Adrenal gland (tissue), 5 donors: ENCODE data around the gene ACER2.

Experiments used
- POLR2A ChIP-seq, 2 donors: fragments of 450-650 bp; IDR thresholded peaks; one replicate each; pipeline ENCODE4 v1.6.1; 2017; ENCODE audit warnings: antibody characterized with exemption in 2 of 2, mild to moderate bottlenecking in 2 of 2, moderate library complexity in 1 of 2
- TF ChIP-seq, protein P1 (sequence below), 6 experiments: fragments of 450-650 bp in 4 of 6; fragments of 200-600 bp in 2 of 6; sonication (generic) in 1 of 6; IDR thresholded peaks; 1 replicate in 5 of 6; 2 replicates in 1 of 6; pipeline versions ENCODE4 v1.5.1 to v1.8.0; 2016 to 2021; ENCODE audit warnings: antibody characterized with exemption in 6 of 6, mild to moderate bottlenecking in 2 of 6, moderate library complexity in 1 of 6
- donor health status: DM: no; HTN: no; CAD: no.

DNA sequence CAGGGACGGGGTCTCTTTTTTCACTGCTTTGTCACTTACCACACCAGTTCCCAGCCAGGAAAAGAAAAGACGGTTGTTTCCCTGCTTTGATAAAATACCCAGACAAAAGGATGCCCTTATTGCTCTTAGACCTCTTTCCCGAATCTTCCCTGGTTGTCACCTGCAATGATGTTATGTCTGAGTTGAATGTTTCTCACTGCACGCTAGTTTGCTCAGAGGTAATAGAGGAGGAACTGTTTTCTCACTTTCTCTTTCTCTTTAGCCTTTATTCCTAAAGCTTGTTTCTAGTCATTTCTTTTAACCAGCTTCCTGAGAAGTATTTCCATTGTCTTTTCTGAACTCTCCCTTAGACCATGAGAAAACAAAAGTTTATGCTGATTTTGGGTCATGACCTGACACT is 32.9 kb downstream of the ACER2 start:
- no peak for TF ChIP-seq POLR2A (IDR thresholded peaks at IDR 0.05)
- TF ChIP-seq, protein P1, sequence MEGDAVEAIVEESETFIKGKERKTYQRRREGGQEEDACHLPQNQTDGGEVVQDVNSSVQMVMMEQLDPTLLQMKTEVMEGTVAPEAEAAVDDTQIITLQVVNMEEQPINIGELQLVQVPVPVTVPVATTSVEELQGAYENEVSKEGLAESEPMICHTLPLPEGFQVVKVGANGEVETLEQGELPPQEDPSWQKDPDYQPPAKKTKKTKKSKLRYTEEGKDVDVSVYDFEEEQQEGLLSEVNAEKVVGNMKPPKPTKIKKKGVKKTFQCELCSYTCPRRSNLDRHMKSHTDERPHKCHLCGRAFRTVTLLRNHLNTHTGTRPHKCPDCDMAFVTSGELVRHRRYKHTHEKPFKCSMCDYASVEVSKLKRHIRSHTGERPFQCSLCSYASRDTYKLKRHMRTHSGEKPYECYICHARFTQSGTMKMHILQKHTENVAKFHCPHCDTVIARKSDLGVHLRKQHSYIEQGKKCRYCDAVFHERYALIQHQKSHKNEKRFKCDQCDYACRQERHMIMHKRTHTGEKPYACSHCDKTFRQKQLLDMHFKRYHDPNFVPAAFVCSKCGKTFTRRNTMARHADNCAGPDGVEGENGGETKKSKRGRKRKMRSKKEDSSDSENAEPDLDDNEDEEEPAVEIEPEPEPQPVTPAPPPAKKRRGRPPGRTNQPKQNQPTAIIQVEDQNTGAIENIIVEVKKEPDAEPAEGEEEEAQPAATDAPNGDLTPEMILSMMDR (IDR thresholded peaks at IDR 0.05): no peak
